Ureter (tissue), 1 donor: ENCODE data around the gene PPM1F. TPM values are rescaled to one million over a fixed set of nuclear protein-coding genes. Genes with fewer than 3 reads are reported as not detected.
"Not testable (repeated sequence)": the region's sequence is repeated elsewhere in the genome, so short reads cannot be mapped to it uniquely, and the experiment has no call there.

Experiments used
- DNase-seq: peaks from one replicate; pipeline ENCODE4 v3.0.0-alpha.2; 2020; ENCODE audit warnings: low spot score
- total RNA-seq: library from RNA; stranded (reverse); gene quantifications from one replicate; pipeline ENCODE4 v1.2.4, GENCODE V29; 2023
- donor health status: DM: yes; HTN: yes; CAD: no.

Gene PPM1F
- total RNA-seq, 1 donor from 2014 or later, result 39.9 TPM

GRCh38 chr22:21920341-21921183 is 32.1 kb downstream of the PPM1F start:
- no peak for DNase-seq

GRCh38 chr22:21919526-21920307 is 32.9 kb downstream of the PPM1F start:
- DNase-seq, result no peak

GRCh38 chr22:21918466-21919185 is 34.0 kb downstream of the PPM1F start:
- DNase-seq, result no peak

GRCh38 chr22:21917959-21918261 is 34.7 kb downstream of the PPM1F start:
- no peak for DNase-seq

GRCh38 chr22:21917181-21917958 is 35.3 kb downstream of the PPM1F start:
- no peak for DNase-seq

GRCh38 chr22:21916309-21916918 is 36.2 kb downstream of the PPM1F start:
- DNase-seq, result no peak

- DNase-seq, result no peak
Observed at GRCh38 chr22:21915624-21916308, 36.9 kb downstream of the PPM1F start.

- not testable (repeated sequence) for DNase-seq
Observed at GRCh38 chr22:21914033-21914642, 38.5 kb downstream of the PPM1F start.

- DNase-seq, result not testable (repeated sequence)
Observed at GRCh38 chr22:21910367-21910766, 42.3 kb downstream of the PPM1F start.

GRCh38 chr22:21909871-21910270 is 42.8 kb downstream of the PPM1F start:
- DNase-seq, result no peak

- no peak for DNase-seq
Observed at GRCh38 chr22:21907638-21908522, 44.8 kb downstream of the PPM1F start.

- DNase-seq, result not testable (repeated sequence)
Observed at GRCh38 chr22:21905234-21905633, 47.4 kb downstream of the PPM1F start.

- no peak for DNase-seq
Observed at GRCh38 chr22:21904250-21904789, 48.3 kb downstream of the PPM1F start.

- DNase-seq, result no peak
Observed at GRCh38 chr22:21903283-21903682, 49.4 kb downstream of the PPM1F start.

- no peak for DNase-seq
Observed at GRCh38 chr22:21902296-21903087, 50.2 kb downstream of the PPM1F start.

- DNase-seq, result no peak
Observed at GRCh38 chr22:21898354-21898896, 54.2 kb downstream of the PPM1F start.

- DNase-seq, result no peak
Observed at GRCh38 chr22:21896951-21897513, 55.6 kb downstream of the PPM1F start.
